AG04449 (cell line): ENCODE measurements around the gene PLCB1.

ENCODE experiments used
- CTCF ChIA-PET: fragments of 350-600 bp; formaldehyde crosslinking; extraction: SDS; loops from one replicate; lab custom pipeline; 2021; ENCODE audit warnings: antibody characterized with exemption; lab: Yijun Ruan, JAX
- POLR2A ChIA-PET: fragments of 400-600, 350-600 bp; formaldehyde crosslinking; extraction: SDS; loops from one replicate; lab custom pipeline; 2020; ENCODE audit warnings: antibody characterized with exemption, inconsistent platforms; lab: Yijun Ruan, JAX
- DNase-seq: peaks from one replicate; pipeline ENCODE4 v3.0.0-alpha.2; 2010; ENCODE audit warnings: low read depth, low spot score
- H3K4me3 ChIP-seq: 2 replicates; pipeline ENCODE4 v1.5.1; 2011; ENCODE audit warnings: low read depth, mild to moderate bottlenecking, control low read depth, low read length
- TF ChIP-seq, protein P1 (sequence below): IDR thresholded peaks from one replicate; pipeline ENCODE4 v1.5.1; 2011; ENCODE audit warnings: mild to moderate bottlenecking, moderate library complexity, low read length, control low read depth, inconsistent platforms; ENCODE audit not compliant: insufficient read depth; ENCODE audit errors: missing control alignments

Gene PLCB1

GRCh38 chr20:8144282-8145245 lies 12.5 kb downstream of the PLCB1 start:
- TF ChIP-seq, protein P1, sequence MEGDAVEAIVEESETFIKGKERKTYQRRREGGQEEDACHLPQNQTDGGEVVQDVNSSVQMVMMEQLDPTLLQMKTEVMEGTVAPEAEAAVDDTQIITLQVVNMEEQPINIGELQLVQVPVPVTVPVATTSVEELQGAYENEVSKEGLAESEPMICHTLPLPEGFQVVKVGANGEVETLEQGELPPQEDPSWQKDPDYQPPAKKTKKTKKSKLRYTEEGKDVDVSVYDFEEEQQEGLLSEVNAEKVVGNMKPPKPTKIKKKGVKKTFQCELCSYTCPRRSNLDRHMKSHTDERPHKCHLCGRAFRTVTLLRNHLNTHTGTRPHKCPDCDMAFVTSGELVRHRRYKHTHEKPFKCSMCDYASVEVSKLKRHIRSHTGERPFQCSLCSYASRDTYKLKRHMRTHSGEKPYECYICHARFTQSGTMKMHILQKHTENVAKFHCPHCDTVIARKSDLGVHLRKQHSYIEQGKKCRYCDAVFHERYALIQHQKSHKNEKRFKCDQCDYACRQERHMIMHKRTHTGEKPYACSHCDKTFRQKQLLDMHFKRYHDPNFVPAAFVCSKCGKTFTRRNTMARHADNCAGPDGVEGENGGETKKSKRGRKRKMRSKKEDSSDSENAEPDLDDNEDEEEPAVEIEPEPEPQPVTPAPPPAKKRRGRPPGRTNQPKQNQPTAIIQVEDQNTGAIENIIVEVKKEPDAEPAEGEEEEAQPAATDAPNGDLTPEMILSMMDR = no peak
- POLR2A ChIA-PET = no interaction called here
- peak; percentile 47 for DNase-seq
- H3K4me3 ChIP-seq = no peak overlapping the region
- CTCF ChIA-PET = interaction anchor here (1.3 to 2.2 kb wide), 2 partner anchors 156 to 245 kb away, joined by 3 to 9 read pairs; no protein-coding TSS in a partner anchor

GRCh38 chr20:8145246-8146168 lies 13.4 kb downstream of the PLCB1 start:
- CTCF ChIA-PET = interaction anchor here (1.3 to 2.2 kb wide), 2 partner anchors 156 to 244 kb away, joined by 3 to 9 read pairs; no protein-coding TSS in a partner anchor
- TF ChIP-seq, protein P1 = no peak
- H3K4me3 ChIP-seq = no peak overlapping the region
- DNase-seq = no peak
- POLR2A ChIA-PET = no interaction called here

DNA sequence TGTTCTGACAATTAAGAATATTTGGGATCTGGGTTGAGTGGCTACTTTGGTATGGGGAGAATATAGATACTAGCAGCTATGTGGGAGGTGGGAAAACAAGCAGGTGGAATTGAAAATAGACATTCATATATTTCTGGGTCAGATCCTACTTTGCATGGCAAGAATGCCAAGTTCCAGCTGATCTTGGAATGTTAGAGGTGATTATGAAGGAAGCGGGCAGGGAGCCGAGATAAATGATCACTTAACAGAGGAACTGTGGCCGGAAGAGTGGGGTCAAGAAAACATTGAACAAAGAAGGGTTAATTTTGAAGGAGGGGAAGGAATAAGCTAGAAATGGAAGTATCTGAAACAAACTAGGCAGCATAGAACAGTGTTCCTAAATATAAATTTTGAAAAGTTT lies 15.4 kb downstream of the PLCB1 start:
- CTCF ChIA-PET = interaction anchor here (1.0 to 2.6 kb wide), 6 partner anchors 16 to 575 kb away, joined by 3 to 8 read pairs (median 3); no protein-coding TSS in a partner anchor
- no peak overlapping the region for H3K4me3 ChIP-seq
- POLR2A ChIA-PET = no interaction called here
- TF ChIP-seq, protein P1 = no peak
- no peak for DNase-seq

GRCh38 chr20:8148501-8148900 lies 16.4 kb downstream of the PLCB1 start:
- no peak for DNase-seq
- ChIA-PET CTCF (interaction anchor here (1.1 to 2.6 kb wide), 5 partner anchors 17 to 572 kb away, joined by 3 to 8 read pairs (median 3); no protein-coding TSS in a partner anchor), POLR2A (no interaction called here)
- TF ChIP-seq, protein P1 = no peak
- no peak overlapping the region for H3K4me3 ChIP-seq

DNA sequence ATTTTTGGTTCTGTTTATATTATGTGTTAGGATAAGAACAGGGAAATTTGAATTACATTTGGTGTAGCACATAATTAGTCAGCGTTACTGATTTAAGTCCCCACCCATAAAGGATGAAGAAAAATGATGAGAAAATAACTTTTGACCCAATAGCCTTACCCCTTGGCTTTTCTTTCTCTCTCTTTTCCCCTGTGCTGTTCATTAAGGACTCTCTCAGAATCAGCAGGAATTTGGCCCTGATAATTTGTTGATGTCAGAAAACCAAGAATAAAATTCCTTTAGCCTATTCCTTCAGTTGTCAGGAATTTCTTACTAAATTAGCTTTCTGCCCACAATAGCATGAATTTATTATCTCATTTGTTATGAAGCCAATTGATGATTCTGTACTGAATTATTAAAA lies 18.5 kb downstream of the PLCB1 start:
- no peak overlapping the region for H3K4me3 ChIP-seq
- DNase-seq = no peak
- ChIA-PET POLR2A (no interaction called here), CTCF (no interaction called here)
- TF ChIP-seq, protein P1 = no peak
